Caco-2 (cell line): ENCODE data around the gene TTC38. TPM values are rescaled to one million over a fixed set of nuclear protein-coding genes. Genes with fewer than 3 reads are reported as not detected.
"Not testable (repeated sequence)": the region's sequence is repeated elsewhere in the genome, so short reads cannot be mapped to it uniquely, and the experiment has no call there.

Experiments
- BruUV-seq: library from RNA; stranded (reverse); fragments of 400-500 nt; replicated peaks from 2 replicates; lab custom pipeline; 2021; lab: Mats Ljungman, UMichigan
- CTCF ChIA-PET: fragments of 300-600 bp; sonication (Branson Sonifier 250); formaldehyde crosslinking; loops from one replicate; lab custom pipeline; 2022; ENCODE audit warnings: antibody characterized with exemption; lab: Charles Lee
- POLR2A ChIA-PET: fragments of 300-600 bp; sonication (Branson Sonifier 250); formaldehyde crosslinking; loops from one replicate; lab custom pipeline; 2022; ENCODE audit warnings: antibody characterized with exemption; lab: Charles Lee
- DNase-seq, 2 experiments: peaks; one replicate each; pipeline versions ENCODE4 v3.0.0 to v3.0.0-alpha.2; 2020 to 2022
- H3K27me3 ChIP-seq: replicated peaks from 2 replicates; pipeline ENCODE4 v1.6.0; 2011; ENCODE audit warnings: low read length; ENCODE audit not compliant: control insufficient read depth, insufficient read depth
- H3K36me3 ChIP-seq: 2 replicates; pipeline ENCODE4 v1.5.1; 2011; ENCODE audit warnings: low read length; ENCODE audit not compliant: control insufficient read depth, insufficient read depth
- H3K4me1 ChIP-seq: fragments of 250-450 bp; sonication (Bioruptor Pico); 2 replicates; pipeline ENCODE4 v1.5.1; 2020; ENCODE audit warnings: mild to moderate bottlenecking
- H3K4me3 ChIP-seq: 2 replicates; pipeline ENCODE4 v1.5.1; 2011; ENCODE audit warnings: low read depth, mild to moderate bottlenecking, control low read depth, low read length
- H3K9me3 ChIP-seq: fragments of 250-450 bp; sonication (Bioruptor Pico); 2 replicates; pipeline ENCODE4 v1.5.1; 2020; ENCODE audit warnings: mild to moderate bottlenecking, moderate library complexity
- H3K27ac Mint-ChIP-seq: one replicate; pipeline ENCODE4 v1.8.0; 2022; ENCODE audit warnings: mixed read lengths; ENCODE audit not compliant: unreplicated experiment
- H3K27me3 Mint-ChIP-seq: one replicate; pipeline ENCODE4 v1.8.0; 2022; ENCODE audit warnings: mixed read lengths; ENCODE audit not compliant: insufficient read depth, unreplicated experiment
- H3K36me3 Mint-ChIP-seq: one replicate; pipeline ENCODE4 v1.8.0; 2022; ENCODE audit warnings: mild to moderate bottlenecking, mixed read lengths; ENCODE audit not compliant: insufficient read depth, unreplicated experiment
- H3K4me1 Mint-ChIP-seq: one replicate; pipeline ENCODE4 v1.8.0; 2022; ENCODE audit warnings: low read depth, mixed read lengths; ENCODE audit not compliant: unreplicated experiment
- H3K4me3 Mint-ChIP-seq: one replicate; pipeline ENCODE4 v1.8.0; 2022; ENCODE audit warnings: mild to moderate bottlenecking, moderate library complexity, mixed read lengths; ENCODE audit not compliant: unreplicated experiment
- H3K9me3 Mint-ChIP-seq: one replicate; pipeline ENCODE4 v1.8.0; 2022; ENCODE audit warnings: mixed read lengths; ENCODE audit not compliant: unreplicated experiment
- intact Hi-C: fragments of 100-400 bp; cut with micrococcal nuclease; formaldehyde crosslinking; loops from one replicate; pipeline ENCODE4 v1.10.0; 2022; ENCODE audit not compliant: unreplicated experiment
- total RNA-seq: library from RNA; stranded (reverse); gene quantifications from 2 replicates; pipeline ENCODE4 v1.2.3, GENCODE V29; 2022
- TF ChIP-seq, protein P1 (sequence below), 2 experiments: fragments of 200-600 bp in 1 of 2; IDR thresholded peaks; 1 replicate in 1 of 2; 2 replicates in 1 of 2; pipeline versions ENCODE4 v1.5.1 to v1.8.0; 2011 to 2022; ENCODE audit warnings: antibody characterized with exemption in 1 of 2, control low read depth in 1 of 2, inconsistent platforms in 1 of 2, low read depth in 1 of 2, low read length in 1 of 2, mild to moderate bottlenecking in 1 of 2, moderate library complexity in 1 of 2; ENCODE audit not compliant: insufficient read depth in 1 of 2, severe bottlenecking in 1 of 2, unreplicated experiment in 1 of 2

TTC38 gene
- total RNA-seq, 1 experiment from 2014 or later, result 44.5 TPM

DNA sequence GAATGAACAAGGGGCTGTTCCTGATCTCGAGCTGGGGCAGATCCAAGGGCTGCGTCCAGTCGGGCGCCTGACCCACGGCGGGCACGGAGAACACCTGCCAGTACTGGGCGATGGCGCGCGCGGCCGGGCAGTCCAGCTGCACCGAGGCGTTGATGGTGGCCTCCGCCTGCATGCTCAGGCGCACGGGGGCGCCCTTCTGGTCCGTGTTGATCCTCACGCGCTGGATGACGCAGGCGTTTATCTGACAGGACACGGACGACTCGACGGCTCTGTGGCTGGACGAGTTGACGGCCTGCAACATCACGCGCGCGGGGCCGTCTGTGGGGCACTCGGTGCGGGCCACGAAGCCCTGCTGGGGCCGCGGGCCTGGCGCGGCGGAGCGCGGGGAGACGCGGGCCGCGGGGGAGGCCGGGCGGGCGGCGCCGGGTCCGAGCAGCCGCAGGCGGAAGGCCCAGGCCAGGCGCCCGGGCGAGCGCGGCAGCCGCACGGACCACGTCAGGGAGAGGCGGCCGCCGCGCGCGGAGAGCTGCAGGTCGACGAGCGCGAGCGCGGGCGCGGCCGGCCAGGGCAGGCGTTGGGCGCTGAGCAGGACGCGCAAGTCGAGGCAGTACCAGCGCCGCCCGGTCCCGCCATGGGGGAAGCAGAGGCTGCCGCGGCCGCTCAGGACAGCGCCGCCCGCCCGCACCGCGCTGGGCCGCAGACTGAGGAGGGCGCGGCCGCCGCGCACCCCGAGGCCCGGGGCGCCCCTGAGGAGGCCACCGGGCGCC, 5.2 kb upstream of the TTC38 start:
- no peak for DNase-seq
- no peaks in the 10 kb centered on the region for H3K36me3 ChIP-seq
- peaks cover 14% of the 10 kb centered on the region for H3K9me3 ChIP-seq
- H3K27ac Mint-ChIP-seq, result no peak overlapping the region
- no peaks in the 10 kb centered on the region for H3K27me3 ChIP-seq
- H3K4me1 ChIP-seq, result peaks cover 10% of the 10 kb centered on the region
- no peak overlapping the region for H3K4me3 Mint-ChIP-seq
- ChIA-PET POLR2A (no interaction called here), CTCF (no interaction called here)
- BruUV-seq, result no TSS peak
- peaks cover 6% of the 10 kb centered on the region for H3K9me3 Mint-ChIP-seq
- intact Hi-C loops, result no loop called here
- peaks cover 3% of the 10 kb centered on the region for H3K36me3 Mint-ChIP-seq
- no peak overlapping the region for H3K4me3 ChIP-seq
- peaks cover 4% of the 10 kb centered on the region for H3K27me3 Mint-ChIP-seq
- no peaks in the 10 kb centered on the region for H3K4me1 Mint-ChIP-seq
- TF ChIP-seq, protein P1, sequence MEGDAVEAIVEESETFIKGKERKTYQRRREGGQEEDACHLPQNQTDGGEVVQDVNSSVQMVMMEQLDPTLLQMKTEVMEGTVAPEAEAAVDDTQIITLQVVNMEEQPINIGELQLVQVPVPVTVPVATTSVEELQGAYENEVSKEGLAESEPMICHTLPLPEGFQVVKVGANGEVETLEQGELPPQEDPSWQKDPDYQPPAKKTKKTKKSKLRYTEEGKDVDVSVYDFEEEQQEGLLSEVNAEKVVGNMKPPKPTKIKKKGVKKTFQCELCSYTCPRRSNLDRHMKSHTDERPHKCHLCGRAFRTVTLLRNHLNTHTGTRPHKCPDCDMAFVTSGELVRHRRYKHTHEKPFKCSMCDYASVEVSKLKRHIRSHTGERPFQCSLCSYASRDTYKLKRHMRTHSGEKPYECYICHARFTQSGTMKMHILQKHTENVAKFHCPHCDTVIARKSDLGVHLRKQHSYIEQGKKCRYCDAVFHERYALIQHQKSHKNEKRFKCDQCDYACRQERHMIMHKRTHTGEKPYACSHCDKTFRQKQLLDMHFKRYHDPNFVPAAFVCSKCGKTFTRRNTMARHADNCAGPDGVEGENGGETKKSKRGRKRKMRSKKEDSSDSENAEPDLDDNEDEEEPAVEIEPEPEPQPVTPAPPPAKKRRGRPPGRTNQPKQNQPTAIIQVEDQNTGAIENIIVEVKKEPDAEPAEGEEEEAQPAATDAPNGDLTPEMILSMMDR (IDR thresholded peaks at IDR 0.05; ENCODE audit: insufficient read depth in 1 of 2, low read depth in 1 of 2, low read length in 1 of 2, severe bottlenecking in 1 of 2, unreplicated experiment in 1 of 2), result no peak

DNA sequence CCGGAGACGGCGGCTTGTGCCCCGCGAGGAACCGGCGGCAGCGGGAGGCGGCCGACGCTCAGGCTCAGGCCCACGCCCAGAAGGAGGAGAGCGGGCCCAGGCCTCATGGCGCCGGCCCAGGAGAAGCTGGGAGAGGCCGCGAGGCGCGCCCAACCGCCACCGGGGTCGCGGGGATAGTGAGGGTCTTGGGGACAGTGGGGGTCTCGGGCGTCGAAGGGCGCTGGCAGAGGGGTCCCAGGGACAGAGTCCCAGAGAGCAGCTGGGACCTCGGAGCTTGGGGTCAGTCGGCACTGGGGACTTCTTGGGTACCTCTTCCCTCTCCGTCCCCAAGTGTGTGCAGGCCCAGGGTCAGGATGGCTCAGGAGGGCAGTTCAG, 4.6 kb upstream of the TTC38 start, which contains the start of gene PKDREJ:
Gene PKDREJ, minus strand, starts transcription at position 128 of the 375 bp plus-strand sequence. Its CDS starts 21 bp downstream, at position 107.
- Mint-ChIP-seq H3K27ac (no peak within 1 kb of the TSS), H3K27me3 (no peaks in the 10 kb centered on the region), H3K36me3 (peaks cover 9% of the 10 kb centered on the region), H3K4me1 (no peaks in the 10 kb centered on the region), H3K9me3 (peaks cover 6% of the 10 kb centered on the region), H3K4me3 (no peak within 1 kb of the TSS)
- H3K4me3 ChIP-seq, result no peak within 1 kb of the TSS
- DNase-seq, result no peak
- ChIA-PET POLR2A (no interaction called here), CTCF (no interaction called here)
- no TSS peak for BruUV-seq
- no peaks in the 10 kb centered on the region for H3K27me3 ChIP-seq
- H3K4me1 ChIP-seq, result peaks cover 10% of the 10 kb centered on the region
- TF ChIP-seq, protein P1 (IDR thresholded peaks at IDR 0.05; ENCODE audit: insufficient read depth in 1 of 2, low read depth in 1 of 2, low read length in 1 of 2, severe bottlenecking in 1 of 2, unreplicated experiment in 1 of 2), result no peak
- no peaks in the 10 kb centered on the region for H3K36me3 ChIP-seq
- intact Hi-C loops, result no loop called here
- H3K9me3 ChIP-seq, result peaks cover 14% of the 10 kb centered on the region

DNA sequence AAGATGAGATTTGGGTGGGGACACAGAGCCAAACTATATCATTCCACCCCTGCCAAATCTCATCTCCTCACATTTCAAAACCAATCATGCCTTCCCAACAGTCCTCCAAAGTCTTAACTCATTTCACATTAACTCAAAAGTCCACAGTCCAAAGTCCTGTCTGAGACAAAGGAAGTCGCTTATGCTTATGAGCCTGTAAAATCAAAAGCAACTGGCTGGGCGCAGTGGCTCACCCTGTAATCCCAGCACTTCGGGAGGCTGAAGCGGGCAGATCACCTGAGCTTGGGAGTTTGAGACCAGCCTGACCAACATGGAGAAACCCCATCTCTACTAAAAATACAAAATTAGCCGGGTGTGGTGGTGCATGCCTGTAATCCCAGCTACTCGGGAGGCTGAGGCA, 3.3 kb upstream of the TTC38 start:
- H3K27ac Mint-ChIP-seq, H3K4me1 Mint-ChIP-seq, intact Hi-C loops, H3K27me3 ChIP-seq, H3K4me3 ChIP-seq, POLR2A ChIA-PET, BruUV-seq, H3K36me3 ChIP-seq, H3K9me3 Mint-ChIP-seq, CTCF ChIA-PET, DNase-seq, H3K27me3 Mint-ChIP-seq, H3K4me3 Mint-ChIP-seq: not testable (repeated sequence)
- H3K36me3 Mint-ChIP-seq, result peaks cover 13% of the 10 kb centered on the region
- Histone ChIP-seq H3K9me3 (peaks cover 14% of the 10 kb centered on the region), H3K4me1 (peaks cover 16% of the 10 kb centered on the region)

DNA sequence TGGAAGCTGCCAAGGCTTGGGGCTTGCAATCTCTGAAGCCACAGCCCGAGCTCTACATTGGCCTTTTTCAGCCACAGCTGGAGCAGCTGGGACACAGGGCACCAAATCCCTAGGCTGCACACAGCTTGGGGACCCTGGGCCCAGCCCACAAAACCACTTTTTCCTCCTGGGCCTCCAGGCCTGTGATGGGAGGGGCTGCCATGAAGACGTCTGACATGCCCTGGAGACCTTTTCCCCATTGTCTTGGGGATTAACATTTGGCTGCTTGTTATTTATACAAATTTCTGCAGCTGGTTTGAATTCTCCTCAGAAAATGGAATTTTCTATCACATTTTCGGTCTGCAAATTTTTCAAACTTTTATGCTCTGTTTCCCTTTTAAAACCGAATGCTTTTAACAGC, 2.2 kb upstream of the TTC38 start:
- H3K27me3 ChIP-seq, intact Hi-C loops, DNase-seq, H3K4me3 ChIP-seq, H3K27ac Mint-ChIP-seq, H3K4me1 Mint-ChIP-seq, CTCF ChIA-PET, H3K9me3 Mint-ChIP-seq, H3K27me3 Mint-ChIP-seq, POLR2A ChIA-PET, BruUV-seq, H3K36me3 ChIP-seq, H3K4me3 Mint-ChIP-seq: not testable (repeated sequence)
- H3K4me1 ChIP-seq, result peaks cover 16% of the 10 kb centered on the region
- peaks cover 13% of the 10 kb centered on the region for H3K36me3 Mint-ChIP-seq
- peaks cover 14% of the 10 kb centered on the region for H3K9me3 ChIP-seq
